Measurements from ENCODE around the gene SULT1C3. TPM values are rescaled to one million over a fixed set of nuclear protein-coding genes. Genes with fewer than 3 reads are reported as not detected.

SULT1C3 gene
- total and polyA plus RNA-seq, 2 of the 4 experiments (the other 2 are of a cell fraction) = not detected

GRCh38 chr2:108270346-108270745, 30.6 kb downstream of the SULT1C3 start:
- Histone ChIP-seq H3K36me3 (ENCODE audit: control insufficient read depth, insufficient read depth, low read length) (no peaks in the 10 kb centered on the region), H3K4me3 (ENCODE audit: insufficient read depth, low read depth, low read length) (no peak overlapping the region), H3K4me2 (ENCODE audit: low read depth, low read length) (no peak overlapping the region), H3K14ac (replicated peaks; ENCODE audit: low read depth, low read length) (no peak overlapping the region), H3K79me1 (ENCODE audit: low read depth in 1 of 2, low read length in 2 of 2) (no peaks in the 10 kb centered on the region), H2BK20ac (ENCODE audit: low read depth, low read length) (no peak overlapping the region), H2BK5ac (ENCODE audit: low read depth, low read length, poor library complexity, severe bottlenecking) (no peak overlapping the region), H3K27ac (ENCODE audit: insufficient read depth, low read length) (no peak overlapping the region), H4K20me1 (ENCODE audit: insufficient read depth, low read length) (no peaks in the 10 kb centered on the region), H3K9me1 (ENCODE audit: insufficient read depth, low read length) (peaks cover 8% of the 10 kb centered on the region), H3K18ac (ENCODE audit: low read depth, low read length) (no peak overlapping the region), H3K9me3 (ENCODE audit: control insufficient read depth, insufficient read depth, low read length) (no peaks in the 10 kb centered on the region), H4K8ac (ENCODE audit: low read depth in 2 of 2, low read length in 2 of 2) (no peak overlapping the region), H3K23ac (ENCODE audit: low read depth, low read length) (no peak overlapping the region), H2BK120ac (ENCODE audit: low read depth, low read length) (no peak overlapping the region), H2BK15ac (ENCODE audit: low read depth, low read length) (no peak overlapping the region), H2AK9ac (replicated peaks; ENCODE audit: low read depth, low read length, poor library complexity) (no peak overlapping the region), H2AFZ (replicated peaks; ENCODE audit: low read length, poor library complexity) (no peak overlapping the region), H3K4me1 (ENCODE audit: control insufficient read depth, insufficient read depth, low read length) (peaks cover 18% of the 10 kb centered on the region), H3K27me3 (ENCODE audit: control insufficient read depth, insufficient read depth, low read length) (0 out of 2 replicates have a peak, but pooled peaks cover 2% of the 10 kb centered on the region), H4K91ac (ENCODE audit: insufficient read depth, low read depth, low read length) (no peak overlapping the region), H3K4ac (ENCODE audit: low read depth, low read length) (no peak overlapping the region), H2AK5ac (ENCODE audit: low read depth, low read length) (no peak overlapping the region), H3K56ac (ENCODE audit: extremely low read depth, insufficient read depth, low read length) (no peak overlapping the region), H4K5ac (ENCODE audit: low read depth, low read length) (no peak overlapping the region), H3K9ac (ENCODE audit: low read depth, low read length) (no peak overlapping the region)
- ChIA-PET CTCF (no interaction called here), POLR2A (ENCODE audit: unreplicated experiment) (no interaction called here)
- in situ Hi-C loops (cut with MboI; ENCODE audit: low sequenced_read_pairs) (no loop called here), intact Hi-C loops (cut with micrococcal nuclease) (no loop called here), dilution Hi-C loops (cut with HindIII; ENCODE audit: low sequenced_read_pairs, unreplicated experiment) (no loop called here)
- DNase-seq = no peak
- no peak for ATAC-seq (ENCODE audit: low read depth)
- TF ChIP-seq CHD1 (IDR thresholded peaks at IDR 0.05; ENCODE audit: low read depth, low read length) = no peak
- TF ChIP-seq RCOR1 (IDR thresholded peaks at IDR 0.05; ENCODE audit: insufficient replicate concordance, low read length) = no peak
- TF ChIP-seq RAD21 (IDR thresholded peaks at IDR 0.05; ENCODE audit: low read length) = no peak
- TF ChIP-seq ELK1 (IDR thresholded peaks at IDR 0.05; ENCODE audit: borderline replicate concordance, low read depth, low read length) = no peak
- no peak for TF ChIP-seq FOS (IDR thresholded peaks at IDR 0.05; ENCODE audit: low read depth, low read length)
- TF ChIP-seq MXI1 (IDR thresholded peaks at IDR 0.05; ENCODE audit: borderline replicate concordance, low read depth, low read length) = no peak
- no peak for TF ChIP-seq USF2 (IDR thresholded peaks at IDR 0.05; ENCODE audit: low read depth, low read length)
- TF ChIP-seq BHLHE40 (IDR thresholded peaks at IDR 0.05; ENCODE audit: low read depth, low read length) = no peak
- no peak for TF ChIP-seq MAFK (IDR thresholded peaks at IDR 0.05; ENCODE audit: low read depth, low read length)
- no peak for TF ChIP-seq MAZ (IDR thresholded peaks at IDR 0.05; ENCODE audit: borderline replicate concordance, low read depth, low read length)
- TF ChIP-seq CEBPB (IDR thresholded peaks at IDR 0.05; ENCODE audit: low read depth, low read length) = no peak
- TF ChIP-seq NFE2L2 (IDR thresholded peaks at IDR 0.05; ENCODE audit: low read depth, low read length) = no peak
- TF ChIP-seq POLR2A (IDR thresholded peaks at IDR 0.05; ENCODE audit: low read depth, low read length) = no peak
- no peak for TF ChIP-seq RFX5 (IDR thresholded peaks at IDR 0.05; ENCODE audit: low read depth, low read length)
- no peak for TF ChIP-seq CTCF (conservative IDR thresholded peaks at IDR 0.05; ENCODE audit: low read depth, low read length)
- TF ChIP-seq SMC3 (IDR thresholded peaks at IDR 0.05; ENCODE audit: low read depth, low read length) = no peak
- WGBS, 2 experiments (ENCODE audit: extremely low coverage in 2 of 2, insufficient read length in 1 of 2) = 92% methylated on average over 3 of the region's 3 CpGs; no CpG with 5 or more reads in 1 of the 2 experiments
- no TSS peak for BruUV-seq (replicated peaks)

Measured in IMR-90 (cell line).